Sigmoid colon (tissue), 7 donors: ENCODE measurements around the gene ACSM6. TPM values are rescaled to one million over a fixed set of nuclear protein-coding genes. Genes with fewer than 3 reads are reported as not detected.
A peak's percentile ranks its signal among the peaks of the same experiment; 100 is the strongest.

Experiments
- DNase-seq: peaks from one replicate; pipeline ENCODE4 v3.0.0-alpha.2; 2019
- H3K27ac ChIP-seq, 4 donors: fragments of 200-600 bp; sonication (generic); one replicate each; pipeline ENCODE4 v1.5.1; 2016 to 2019; ENCODE audit warnings: mild to moderate bottlenecking in 1 of 4
- H3K27me3 ChIP-seq, 3 donors: fragments of 200-600 bp; sonication (generic); one replicate each; pipeline ENCODE4 v1.5.1; 2019; ENCODE audit warnings: mild to moderate bottlenecking in 1 of 3
- H3K36me3 ChIP-seq, 4 donors: fragments of 200-600 bp; sonication (generic); one replicate each; pipeline ENCODE4 v1.5.1; 2016 to 2019
- H3K4me1 ChIP-seq, 4 donors: fragments of 200-600 bp; sonication (generic); one replicate each; pipeline ENCODE4 v1.5.1; 2017 to 2019
- H3K4me3 ChIP-seq, 4 donors: fragments of 200-600 bp; sonication (generic); one replicate each; pipeline ENCODE4 v1.5.1; 2017 to 2019; ENCODE audit warnings: mild to moderate bottlenecking in 2 of 4, moderate library complexity in 1 of 4
- H3K9me3 ChIP-seq, 4 donors: fragments of 200-600 bp in 3 of 4; sonication (generic) in 3 of 4; one replicate each; pipeline versions ENCODE4 v1.5.1 to v1.6.1; 2013 to 2019
- CTCF ChIP-seq, 4 experiments: fragments of 450-650 bp in 3 of 4; fragments of 200-600 bp in 1 of 4; IDR thresholded peaks; one replicate each; pipeline ENCODE4 v1.5.1; 2016 to 2019; ENCODE audit warnings: antibody characterized with exemption in 4 of 4, mild to moderate bottlenecking in 3 of 4, moderate library complexity in 2 of 4
- EP300 ChIP-seq, 4 donors: sonication (generic); formaldehyde crosslinking; IDR thresholded peaks; one replicate each; pipeline ENCODE4 v1.6.1; 2017; ENCODE audit warnings: antibody characterized with exemption in 4 of 4
- POLR2A ChIP-seq, 2 donors: fragments of 450-650 bp; IDR thresholded peaks; one replicate each; pipeline ENCODE4 v1.6.1; 2016; ENCODE audit warnings: antibody characterized with exemption in 2 of 2, mild to moderate bottlenecking in 2 of 2, moderate library complexity in 2 of 2
- POLR2AphosphoS5 ChIP-seq, 4 donors: sonication (generic); formaldehyde crosslinking; IDR thresholded peaks; one replicate each; pipeline ENCODE4 v1.6.1; 2017; ENCODE audit warnings: antibody characterized with exemption in 4 of 4
- WGBS, 2 donors: extraction: QIAGEN DNeasy Blood & Tissue Kit; methylation state at CpG; one replicate each; pipeline ENCODE4 v1.1.7; 2013; 5-methylcytosine and 5-hydroxymethylcytosine counted together
- intact Hi-C: fragments of 100-400 bp; cut with DNase I; formaldehyde crosslinking; loops from one replicate; pipeline ENCODE4 v1.15.1; 2023
- polyA plus RNA-seq, 3 donors: library from polyadenylated mRNA; stranded (reverse); fragments of 200-250 nt; gene quantifications; one replicate each; pipeline ENCODE4 v1.2.3, GENCODE V29; 2013
- total RNA-seq, 4 donors: library from RNA; depleted of rRNA; stranded (reverse); fragments of >200 nt; gene quantifications; one replicate each; pipeline ENCODE4 v1.1.0, GENCODE V29; 2016
- donor health status: healthy with polysubstance abuse.
- donor health status: Bipolar disorder and iron deficiency.
- donor health status: healthy.

The ACSM6 gene
- total and polyA plus RNA-seq, 7 donors, result 0.55 TPM; not detected in 6

- Histone ChIP-seq H3K27me3 (no peaks in the 10 kb centered on the region), H3K4me1 (no peaks in the 10 kb centered on the region), H3K27ac (no peak overlapping the region), H3K9me3 (peaks cover 0 to 3% (median 0%) of the 10 kb centered on the region in 4 donors), H3K4me3 (no peak overlapping the region), H3K36me3 (no peaks in the 10 kb centered on the region)
- intact Hi-C loops, result no loop called here
- TF ChIP-seq EP300 (IDR thresholded peaks at IDR 0.05), result no peak
- DNase-seq, result no peak
- WGBS, 2 donors, result 80 to 89% methylated on average over 3 of the region's 3 CpGs
These were observed 60.6 kb downstream of the ACSM6 start for GRCh38 chr10:95254629-95255028.

GRCh38 chr10:95256268-95256667 lies 62.2 kb downstream of the ACSM6 start:
- intact Hi-C loops, result no loop called here
- Histone ChIP-seq H3K27me3 (no peaks in the 10 kb centered on the region), H3K9me3 (peaks cover 0 to 3% (median 0%) of the 10 kb centered on the region in 4 donors), H3K4me1 (peaks cover 0 to 13% (median 7%) of the 10 kb centered on the region in 4 donors), H3K27ac (no peak overlapping the region), H3K36me3 (no peaks in the 10 kb centered on the region), H3K4me3 (no peak overlapping the region)
- no peak for DNase-seq
- TF ChIP-seq POLR2AphosphoS5 (IDR thresholded peaks at IDR 0.05) (no peak), EP300 (IDR thresholded peaks at IDR 0.05) (no peak), POLR2A (IDR thresholded peaks at IDR 0.05) (no peak), CTCF (IDR thresholded peaks at IDR 0.05) (no peak)
- 94 to 98% methylated on average over 1 of the region's 1 CpG for WGBS, 2 donors

GRCh38 chr10:95257849-95258248 lies 63.8 kb downstream of the ACSM6 start:
- H3K9me3 ChIP-seq, result peaks cover 0 to 3% (median 0%) of the 10 kb centered on the region in 4 donors
- H3K36me3 ChIP-seq, result no peaks in the 10 kb centered on the region
- DNase-seq, result no peak
- no peak for TF ChIP-seq POLR2AphosphoS5 (IDR thresholded peaks at IDR 0.05)
- no peak for TF ChIP-seq EP300 (IDR thresholded peaks at IDR 0.05)
- TF ChIP-seq CTCF (IDR thresholded peaks at IDR 0.05), result no peak
- no peak for TF ChIP-seq POLR2A (IDR thresholded peaks at IDR 0.05)
- H3K27me3 ChIP-seq, result no peaks in the 10 kb centered on the region
- peaks cover 0 to 17% (median 8%) of the 10 kb centered on the region in 4 donors for H3K4me1 ChIP-seq
- 93 to 98% methylated on average over 7 of the region's 7 CpGs for WGBS, 2 donors
- intact Hi-C loops, result no loop called here
- H3K4me3 ChIP-seq, result no peak overlapping the region
- no peak overlapping the region for H3K27ac ChIP-seq

GRCh38 chr10:95260397-95260881 lies 66.4 kb downstream of the ACSM6 start:
- TF ChIP-seq POLR2AphosphoS5 (IDR thresholded peaks at IDR 0.05) (peak in 1 of 4 donors; percentile 24), EP300 (IDR thresholded peaks at IDR 0.05) (no peak), POLR2A (IDR thresholded peaks at IDR 0.05) (no peak), CTCF (IDR thresholded peaks at IDR 0.05) (no peak)
- peaks cover 0 to 17% (median 8%) of the 10 kb centered on the region in 4 donors for H3K4me1 ChIP-seq
- no peaks in the 10 kb centered on the region for H3K36me3 ChIP-seq
- 73 to 81% methylated on average over 3 of the region's 3 CpGs for WGBS, 2 donors
- H3K4me3 ChIP-seq, result no peak overlapping the region
- no peaks in the 10 kb centered on the region for H3K27me3 ChIP-seq
- no peak for DNase-seq
- H3K9me3 ChIP-seq, result peaks cover 0 to 3% (median 0%) of the 10 kb centered on the region in 4 donors
- intact Hi-C loops, result no loop called here
- peak overlapping the region in 3 of 4 donors; percentile 28 to 75 (median 56) for H3K27ac ChIP-seq

- H3K9me3 ChIP-seq, result peaks cover 0 to 3% (median 0%) of the 10 kb centered on the region in 4 donors
- TF ChIP-seq EP300 (IDR thresholded peaks at IDR 0.05), result no peak
- TF ChIP-seq CTCF (IDR thresholded peaks at IDR 0.05), result no peak
- TF ChIP-seq POLR2AphosphoS5 (IDR thresholded peaks at IDR 0.05), result no peak
- no peak for TF ChIP-seq POLR2A (IDR thresholded peaks at IDR 0.05)
- intact Hi-C loops, result no loop called here
- no peak for DNase-seq
- H3K36me3 ChIP-seq, result no peaks in the 10 kb centered on the region
- peak overlapping the region in 3 of 4 donors; percentile 22 to 75 (median 56) for H3K27ac ChIP-seq
- no peaks in the 10 kb centered on the region for H3K27me3 ChIP-seq
- H3K4me3 ChIP-seq, result no peak overlapping the region
- WGBS, 2 donors, result 81 to 84% methylated on average over 4 of the region's 4 CpGs
- H3K4me1 ChIP-seq, result peaks cover 0 to 17% (median 8%) of the 10 kb centered on the region in 4 donors
These were observed 67.0 kb downstream of the ACSM6 start for GRCh38 chr10:95260909-95261552.
